ENCODE results near the gene SCGB1C1. TPM values are rescaled to one million over a fixed set of nuclear protein-coding genes. Genes with fewer than 3 reads are reported as not detected.

Gene SCGB1C1
- total and polyA plus RNA-seq, 9 of the 15 experiments (the other 6 are each of a cell fraction or from before 2014, with no cell fraction given), result not detected

GRCh38 chr11:201966-202365, 9.1 kb downstream of the SCGB1C1 start:
- FAIRE-seq (no peak), ATAC-seq (no peak), DNase-seq (ENCODE audit: extremely low read depth in 1 of 4, low spot score in 3 of 4) (no peak)
- Histone ChIP-seq H3K36me3 (ENCODE audit: control insufficient read depth, insufficient read depth, low read length) (peaks cover 52% of the 10 kb centered on the region), H3K4me1 (replicated peaks in 1 of 2; ENCODE audit: control insufficient read depth in 2 of 2, insufficient read depth in 2 of 2, low read length in 2 of 2) (peaks cover 24 to 57% of the 10 kb centered on the region in 2 experiments; a peak in 4 of 5 replicates), H3K27me3 (ENCODE audit: control insufficient read depth in 2 of 2, insufficient read depth in 2 of 2, low read length in 2 of 2) (no peaks in the 10 kb centered on the region), H3K9ac (ENCODE audit: insufficient read depth in 1 of 2, low read depth in 2 of 2, low read length in 2 of 2) (no peak overlapping the region), H3K9me1 (ENCODE audit: control insufficient read depth, insufficient read depth, low read length) (no peaks in the 10 kb centered on the region), H3K79me2 (ENCODE audit: control insufficient read depth, insufficient read depth, low read length) (peaks cover 32% of the 10 kb centered on the region), H3K4me3 (no peak overlapping the region), H4K20me1 (replicated peaks; ENCODE audit: control insufficient read depth, insufficient read depth, low read length) (peaks cover 25% of the 10 kb centered on the region), H3K4me2 (ENCODE audit: insufficient read depth, low read length) (no peak overlapping the region), H3K27ac (ENCODE audit: extremely low read depth, low read depth, low read length) (no peak overlapping the region), H3K9me3 (replicated peaks; ENCODE audit: control insufficient read depth, insufficient read depth, low read depth, low read length) (no peaks in the 10 kb centered on the region), H2AFZ (ENCODE audit: low read depth, low read length) (no peak overlapping the region)
- TF ChIP-seq ZBTB1 (CRISPR knock-in tag; IDR thresholded peaks at IDR 0.05; ENCODE audit: borderline replicate concordance, low read depth) (no peak), RFX5 (IDR thresholded peaks at IDR 0.05; ENCODE audit: low read depth, low read length) (no peak), HMG20A (CRISPR knock-in tag; conservative IDR thresholded peaks at IDR 0.05) (no peak), CHD4 (IDR thresholded peaks at IDR 0.05; ENCODE audit: insufficient read depth, insufficient replicate concordance, low read depth, low read length, poor library complexity, severe bottlenecking) (no peak), GATAD2B (IDR thresholded peaks at IDR 0.05; ENCODE audit: borderline replicate concordance) (no peak), SPI1 (IDR thresholded peaks at IDR 0.05; ENCODE audit: borderline replicate concordance, low read depth, low read length) (peak; percentile 80; the same call in 1 of the 2 replicates), HCFC1 (IDR thresholded peaks at IDR 0.05; ENCODE audit: low read depth, low read length) (no peak), SMARCB1 (IDR thresholded peaks at IDR 0.05; ENCODE audit: insufficient read length, low read depth) (no peak), CEBPB (tag; IDR thresholded peaks at IDR 0.05) (no peak), IRF2 (CRISPR knock-in tag; IDR thresholded peaks at IDR 0.05) (no peak), KAT7 (CRISPR knock-in tag; IDR thresholded peaks at IDR 0.05; ENCODE audit: borderline replicate concordance) (peak; percentile 51; the same call in 1 of the 2 replicates), ZNF280B (CRISPR knock-in tag; IDR thresholded peaks at IDR 0.05) (no peak), PKNOX1 (IDR thresholded peaks at IDR 0.05) (no peak), ZNF707 (CRISPR knock-in tag; conservative IDR thresholded peaks at IDR 0.05) (no peak), TAF9B (IDR thresholded peaks at IDR 0.05; ENCODE audit: partially characterized antibody) (no peak), KDM5B (IDR thresholded peaks at IDR 0.05; ENCODE audit: insufficient replicate concordance, low read depth, low read length) (peak; percentile 10)
- 68% methylated on average over 15 of the region's 15 CpGs for WGBS (ENCODE audit: insufficient coverage, low coverage, missing lambda C conversion rate)
- BruUV-seq (replicated peaks), result no TSS peak
- ChIA-PET POLR2A (interaction anchor here (0.9 kb wide), 1 partner anchor 10 kb away, joined by 3 read pairs; no protein-coding TSS in a partner anchor), CTCF (ENCODE audit: low intra/inter-chr PET ratio) (no interaction called here)
- in situ Hi-C loops (cut with MboI) (no loop called here), intact Hi-C loops (cut with micrococcal nuclease) (no loop called here)

Data from K562 (cell line).